Endothelial cell (in vitro differentiated cells): ENCODE data around the gene KCNMB2. TPM values are rescaled to one million over a fixed set of nuclear protein-coding genes. Genes with fewer than 3 reads are reported as not detected.

ENCODE experiments used
- DNase-seq: peaks from one replicate; pipeline ENCODE4 v3.0.0; 2021; ENCODE audit warnings: low spot score
- H3K27ac Mint-ChIP-seq: one replicate; pipeline ENCODE4 v1.8.0; 2021; ENCODE audit warnings: mixed read lengths, inconsistent platforms; ENCODE audit not compliant: unreplicated experiment
- H3K27me3 Mint-ChIP-seq: one replicate; pipeline ENCODE4 v1.8.0; 2021; ENCODE audit warnings: mild to moderate bottlenecking, moderate library complexity, mixed read lengths, inconsistent platforms; ENCODE audit not compliant: unreplicated experiment
- H3K36me3 Mint-ChIP-seq: one replicate; pipeline ENCODE4 v1.8.0; 2021; ENCODE audit warnings: mild to moderate bottlenecking, low read depth, mixed read lengths, inconsistent platforms; ENCODE audit not compliant: unreplicated experiment
- H3K4me1 Mint-ChIP-seq: one replicate; pipeline ENCODE4 v1.8.0; 2021; ENCODE audit warnings: mild to moderate bottlenecking, mixed read lengths, inconsistent platforms; ENCODE audit not compliant: unreplicated experiment
- H3K4me3 Mint-ChIP-seq: one replicate; pipeline ENCODE4 v1.8.0; 2021; ENCODE audit warnings: mild to moderate bottlenecking, mixed read lengths, inconsistent platforms; ENCODE audit not compliant: unreplicated experiment
- H3K9me3 Mint-ChIP-seq: one replicate; pipeline ENCODE4 v1.8.0; 2021; ENCODE audit warnings: mixed read lengths, inconsistent platforms; ENCODE audit not compliant: unreplicated experiment
- total RNA-seq: library from RNA; stranded (reverse); fragmentation: NEBNext Ultra II Directional; extraction: Animal tissue kit (Norgen Biotek cat#: 25700); gene quantifications from one replicate; pipeline ENCODE4 v1.2.1, GENCODE V29; 2021; ENCODE audit not compliant: unreplicated experiment
- TF ChIP-seq, protein P1 (sequence below): fragments of 200-600 bp; sonication (generic); IDR thresholded peaks from one replicate; pipeline ENCODE4 v1.5.0; 2021; ENCODE audit warnings: antibody characterized with exemption; ENCODE audit not compliant: unreplicated experiment

The KCNMB2 gene
- total RNA-seq, 1 donor from 2014 or later: not detected

DNA sequence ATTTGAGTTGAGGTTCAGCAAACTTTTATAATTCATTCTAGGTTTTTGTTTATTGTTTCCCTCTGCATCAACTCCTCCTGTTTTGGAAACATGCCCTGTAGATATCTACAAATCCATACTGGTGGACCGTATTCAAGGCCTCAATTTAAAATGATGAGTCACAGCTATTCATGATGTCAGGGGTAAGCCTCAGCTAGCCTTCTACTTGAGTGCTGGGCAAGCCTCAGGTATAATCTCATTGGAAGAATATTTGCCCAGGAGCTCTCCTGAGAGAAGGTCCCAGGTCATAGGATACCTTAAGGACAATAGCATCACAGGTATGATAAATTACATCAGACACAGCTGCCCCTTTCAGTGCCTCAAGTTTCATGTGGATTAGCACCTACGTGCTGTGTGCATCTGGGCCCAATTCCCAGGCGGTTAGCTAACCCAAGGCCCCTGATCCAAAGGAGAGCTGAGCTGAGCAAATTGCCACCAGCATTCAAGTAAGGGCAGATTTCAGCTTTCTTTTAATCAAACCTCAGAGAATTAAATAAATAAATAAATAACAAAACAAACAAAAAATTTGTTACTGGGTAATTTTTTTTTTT lies 87.5 kb downstream of the KCNMB2 start:
- H3K27ac Mint-ChIP-seq: no peak overlapping the region
- H3K27me3 Mint-ChIP-seq: no peaks in the 10 kb centered on the region
- H3K36me3 Mint-ChIP-seq: no peaks in the 10 kb centered on the region
- TF ChIP-seq, protein P1, sequence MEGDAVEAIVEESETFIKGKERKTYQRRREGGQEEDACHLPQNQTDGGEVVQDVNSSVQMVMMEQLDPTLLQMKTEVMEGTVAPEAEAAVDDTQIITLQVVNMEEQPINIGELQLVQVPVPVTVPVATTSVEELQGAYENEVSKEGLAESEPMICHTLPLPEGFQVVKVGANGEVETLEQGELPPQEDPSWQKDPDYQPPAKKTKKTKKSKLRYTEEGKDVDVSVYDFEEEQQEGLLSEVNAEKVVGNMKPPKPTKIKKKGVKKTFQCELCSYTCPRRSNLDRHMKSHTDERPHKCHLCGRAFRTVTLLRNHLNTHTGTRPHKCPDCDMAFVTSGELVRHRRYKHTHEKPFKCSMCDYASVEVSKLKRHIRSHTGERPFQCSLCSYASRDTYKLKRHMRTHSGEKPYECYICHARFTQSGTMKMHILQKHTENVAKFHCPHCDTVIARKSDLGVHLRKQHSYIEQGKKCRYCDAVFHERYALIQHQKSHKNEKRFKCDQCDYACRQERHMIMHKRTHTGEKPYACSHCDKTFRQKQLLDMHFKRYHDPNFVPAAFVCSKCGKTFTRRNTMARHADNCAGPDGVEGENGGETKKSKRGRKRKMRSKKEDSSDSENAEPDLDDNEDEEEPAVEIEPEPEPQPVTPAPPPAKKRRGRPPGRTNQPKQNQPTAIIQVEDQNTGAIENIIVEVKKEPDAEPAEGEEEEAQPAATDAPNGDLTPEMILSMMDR: no peak
- no peaks in the 10 kb centered on the region for H3K9me3 Mint-ChIP-seq
- peaks cover 8% of the 10 kb centered on the region for H3K4me1 Mint-ChIP-seq
- H3K4me3 Mint-ChIP-seq: no peak overlapping the region
- DNase-seq: no peak

DNA sequence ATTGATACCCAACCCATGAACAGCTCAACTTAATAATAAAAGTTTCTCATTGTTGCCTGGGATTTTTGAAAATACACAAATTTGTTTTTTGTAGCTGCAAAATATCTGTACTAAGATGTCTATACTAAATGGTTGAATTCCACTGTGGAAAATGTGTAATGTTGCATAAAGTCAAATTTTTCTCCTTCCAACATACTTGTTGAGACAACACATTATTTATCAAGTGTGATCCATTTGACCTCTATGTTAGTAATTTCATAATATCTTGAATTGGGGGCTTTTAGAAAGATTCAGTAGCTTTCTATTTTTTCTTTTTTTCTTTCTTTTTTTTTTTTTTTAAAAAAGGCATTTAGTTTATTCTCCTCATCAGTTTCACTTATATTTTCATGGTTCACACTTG lies 88.0 kb downstream of the KCNMB2 start:
- Mint-ChIP-seq H3K27me3 (no peaks in the 10 kb centered on the region), H3K27ac (no peak overlapping the region), H3K4me3 (no peak overlapping the region), H3K4me1 (peaks cover 8% of the 10 kb centered on the region), H3K36me3 (no peaks in the 10 kb centered on the region), H3K9me3 (no peaks in the 10 kb centered on the region)
- no peak for DNase-seq
- TF ChIP-seq, protein P1: no peak

DNA sequence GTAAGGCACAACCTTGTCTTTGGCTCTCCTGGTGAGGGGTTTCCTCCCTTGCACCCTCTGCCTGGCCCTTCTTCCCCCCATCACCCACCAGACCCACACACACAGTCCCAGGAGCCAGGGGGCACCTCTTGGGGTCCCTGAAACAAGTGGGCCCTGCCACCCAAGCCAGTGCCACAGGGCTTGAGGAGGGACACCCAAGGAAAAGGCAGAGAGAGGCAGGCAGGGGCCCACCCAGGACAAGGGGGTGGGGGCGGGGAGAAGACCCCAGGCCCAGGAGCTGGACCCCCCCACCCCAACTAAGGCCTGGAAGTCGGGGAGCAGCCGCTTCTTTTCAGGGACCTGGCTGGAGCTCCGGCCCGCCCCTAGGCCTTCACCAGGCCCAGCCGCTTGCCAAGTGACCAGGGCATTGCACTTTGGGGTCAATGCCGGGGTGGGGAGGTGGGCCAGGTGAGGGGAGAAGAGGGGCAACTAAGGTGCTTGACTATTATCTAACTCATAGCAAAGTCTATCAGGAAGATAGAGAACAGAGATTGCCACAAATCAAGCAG lies 88.9 kb downstream of the KCNMB2 start:
- H3K27ac Mint-ChIP-seq: no peak overlapping the region
- TF ChIP-seq, protein P1: no peak
- no peaks in the 10 kb centered on the region for H3K9me3 Mint-ChIP-seq
- no peaks in the 10 kb centered on the region for H3K27me3 Mint-ChIP-seq
- no peaks in the 10 kb centered on the region for H3K36me3 Mint-ChIP-seq
- no peak for DNase-seq
- peaks cover 8% of the 10 kb centered on the region for H3K4me1 Mint-ChIP-seq
- H3K4me3 Mint-ChIP-seq: no peak overlapping the region

DNA sequence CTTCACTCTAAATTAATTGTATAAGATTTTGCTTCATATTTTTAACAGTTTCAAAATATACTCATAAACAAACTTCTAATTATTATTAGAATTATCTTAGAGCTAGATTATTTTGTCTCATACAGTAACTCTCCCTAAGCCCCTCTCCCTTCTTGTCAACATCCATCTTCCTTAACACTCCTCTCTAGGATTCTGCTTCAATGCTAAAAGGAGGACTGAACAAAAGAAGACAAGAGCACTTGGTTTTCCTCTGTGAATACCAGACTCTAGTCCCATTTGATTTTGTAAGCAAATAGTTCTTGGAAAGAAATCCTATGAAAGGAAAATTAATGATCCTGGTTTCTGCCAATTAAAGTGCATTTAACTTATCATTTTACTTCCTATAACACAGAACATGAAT lies 91.8 kb downstream of the KCNMB2 start:
- DNase-seq: no peak
- peaks cover 3% of the 10 kb centered on the region for H3K4me1 Mint-ChIP-seq
- TF ChIP-seq, protein P1: no peak
- H3K9me3 Mint-ChIP-seq: no peaks in the 10 kb centered on the region
- H3K36me3 Mint-ChIP-seq: no peaks in the 10 kb centered on the region
- H3K27me3 Mint-ChIP-seq: no peaks in the 10 kb centered on the region
- no peak overlapping the region for H3K27ac Mint-ChIP-seq
- H3K4me3 Mint-ChIP-seq: no peak overlapping the region

DNA sequence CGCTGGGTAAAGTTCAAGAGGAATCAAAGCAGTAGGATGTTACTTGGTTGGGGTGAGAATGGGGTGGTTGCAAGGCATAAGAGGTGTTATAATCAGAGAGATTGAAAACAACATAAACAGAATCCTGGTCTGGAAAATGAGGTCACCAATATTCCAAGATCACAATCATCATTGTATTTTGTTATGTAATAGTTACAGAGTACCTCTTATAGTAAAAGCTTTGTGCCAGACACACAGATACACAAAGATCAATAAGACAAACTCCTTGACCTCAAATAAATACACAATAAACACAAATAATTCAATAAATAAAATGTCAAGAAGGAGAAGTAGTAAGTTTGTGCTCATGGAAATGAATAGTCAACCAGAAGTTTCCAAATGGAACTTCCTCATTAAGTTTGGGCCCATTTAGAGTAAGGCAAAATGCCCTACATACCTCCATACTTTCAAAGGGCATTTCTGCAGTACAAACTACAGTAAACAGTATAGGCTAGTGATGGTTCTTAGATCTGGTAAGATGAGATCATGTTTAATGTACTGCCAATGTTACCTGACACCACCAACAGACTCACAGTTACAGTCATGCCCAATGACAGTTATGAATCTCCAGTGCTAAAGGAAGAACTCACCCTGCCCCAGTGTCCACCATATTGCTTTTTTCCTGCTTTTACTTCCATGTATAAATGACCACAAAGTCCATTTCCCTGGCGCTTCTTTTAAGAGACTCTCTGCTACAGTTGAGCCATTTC lies 93.4 kb downstream of the KCNMB2 start:
- Mint-ChIP-seq H3K4me3 (no peak overlapping the region), H3K27ac (no peak overlapping the region), H3K36me3 (peaks cover 3% of the 10 kb centered on the region), H3K9me3 (peaks cover 6% of the 10 kb centered on the region), H3K4me1 (peaks cover 3% of the 10 kb centered on the region), H3K27me3 (peaks cover 1% of the 10 kb centered on the region)
- no peak for DNase-seq
- TF ChIP-seq, protein P1: no peak
